Uterine smooth muscle cell (primary cell): ENCODE results near the gene ZNF787. TPM values are rescaled to one million over a fixed set of nuclear protein-coding genes. Genes with fewer than 3 reads are reported as not detected.

ENCODE experiments used
- total RNA-seq: library from RNA; depleted of rRNA; stranded (reverse); fragments of >200 nt; gene quantifications from 2 replicates; pipeline ENCODE4 v1.2.3, GENCODE V29; 2014

The ZNF787 gene
- total RNA-seq = 20.2 and 30.2 TPM in 2 replicates

DNA sequence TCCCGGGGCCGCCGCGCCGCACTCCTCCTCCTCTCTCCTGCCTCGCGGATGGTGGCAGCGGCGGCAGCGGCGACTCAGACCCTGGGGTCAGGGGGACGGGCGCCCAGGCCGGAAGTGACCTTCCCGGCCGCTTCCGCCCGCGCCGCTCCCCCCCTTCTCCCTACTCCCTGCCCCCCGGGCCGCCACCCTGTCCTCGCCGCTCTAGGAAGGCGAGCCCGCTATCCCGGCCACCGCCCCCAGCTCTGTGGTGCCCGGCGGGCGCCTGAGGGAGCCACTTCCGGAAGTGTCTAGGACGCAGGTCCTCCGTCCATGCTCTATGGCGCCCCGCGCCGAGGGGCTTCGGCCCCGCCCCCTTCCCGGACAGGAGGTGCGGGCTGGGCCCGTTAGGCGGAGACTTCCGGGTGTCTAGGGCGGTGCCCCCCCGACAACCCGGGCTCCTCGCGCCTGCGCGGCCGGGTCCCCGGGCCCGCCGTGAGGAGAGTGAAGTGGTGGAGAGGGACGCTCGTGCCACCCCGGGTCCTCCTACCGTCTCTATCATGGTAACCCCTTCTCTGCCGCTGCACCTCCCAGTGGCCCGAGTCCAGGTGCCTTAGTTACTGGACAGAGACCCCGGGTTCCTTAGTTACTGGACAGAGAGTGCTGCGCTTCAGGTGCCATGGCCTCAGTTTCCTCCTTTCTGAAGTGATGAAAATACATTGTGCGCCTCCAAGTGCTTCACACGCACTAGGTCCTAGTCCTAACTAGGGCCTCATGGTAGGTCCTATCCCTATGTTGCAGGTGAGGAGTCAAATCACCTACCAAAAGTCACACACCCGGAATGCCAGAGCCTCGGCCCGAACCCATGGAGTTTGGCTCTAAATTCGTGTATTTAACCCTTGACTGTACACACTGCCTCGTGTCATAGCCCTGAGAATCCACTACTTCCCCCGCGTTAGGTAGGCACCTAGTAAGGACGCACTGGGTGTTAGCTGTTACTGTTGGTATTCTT is at the start of gene ZNF787:
Gene ZNF787, minus strand, starts transcription at position 116 of the 988 bp plus-strand sequence. CDS start 18,078 bp downstream, outside the sequence.

DNA sequence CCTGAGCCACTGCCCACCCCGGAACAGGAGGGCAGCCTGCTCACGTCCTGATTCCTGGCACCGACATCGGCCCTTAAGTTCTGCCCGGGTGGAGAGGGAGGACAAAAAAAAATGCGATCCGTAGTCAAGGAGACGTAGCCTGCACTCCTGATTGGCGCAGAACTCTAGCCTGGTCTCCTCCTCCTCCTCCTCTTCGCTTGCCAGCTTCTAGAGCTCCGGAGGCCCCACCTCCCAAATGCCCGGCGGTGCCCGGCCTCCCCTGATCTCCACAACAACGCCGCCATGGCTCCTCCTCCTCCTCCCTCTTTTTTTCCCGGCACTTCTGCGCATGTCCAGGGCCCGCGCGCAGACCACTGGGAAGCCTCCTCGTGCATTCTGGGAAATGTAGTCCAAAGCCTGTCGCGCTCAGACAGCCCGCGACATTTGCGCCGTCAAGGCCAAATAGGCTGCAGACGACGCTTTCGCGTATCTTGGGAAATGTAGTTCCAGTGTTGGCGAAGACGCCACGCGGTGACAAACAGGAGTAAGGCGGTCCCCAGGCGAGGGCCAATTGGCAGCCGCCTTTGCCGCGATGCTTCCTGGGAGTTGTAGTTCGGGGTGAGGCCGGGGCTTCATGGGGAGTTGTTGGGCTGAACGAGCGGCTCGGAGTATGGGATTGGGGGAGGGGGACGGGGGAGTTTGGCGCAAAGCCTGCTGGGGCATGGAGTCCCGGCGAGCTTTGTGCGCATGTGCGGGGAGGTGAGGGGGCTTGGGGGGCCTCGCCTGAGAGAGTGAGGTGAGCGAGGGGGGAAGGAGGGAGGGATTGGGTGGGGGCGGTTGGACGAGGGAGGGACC is 19.7 kb upstream of the ZNF787 start, which contains the start of gene ZNF444:
Gene ZNF444, plus strand, starts transcription at position 705 of the 834 bp plus-strand sequence. CDS start 5,625 bp downstream, outside the sequence.

Other genes starting within 250 kb of the ZNF787 start
- not detected in 2 replicates for gene NLRP13, start 189.0 kb downstream of the ZNF787 start, total RNA-seq
- gene NLRP8, start 173.5 kb downstream of the ZNF787 start, total RNA-seq = not detected in 2 replicates
- not detected in 2 replicates for gene NLRP5, start 134.5 kb downstream of the ZNF787 start, total RNA-seq
- gene ZNF444, start 20.0 kb upstream of the ZNF787 start, total RNA-seq = 12.9 and 13.9 TPM in 2 replicates
- gene GALP, start 54.7 kb upstream of the ZNF787 start, total RNA-seq = not detected in 2 replicates
- gene ZSCAN5B, start 76.5 kb upstream of the ZNF787 start, total RNA-seq = not detected in 2 replicates
- gene ZSCAN5C, start 81.0 kb upstream of the ZNF787 start, total RNA-seq = under 0.01 TPM in 1 of 2 replicates, not detected in the other
- gene EDDM13, start 151.5 kb upstream of the ZNF787 start, total RNA-seq = not detected in 2 replicates
- 5.1 and 5.9 TPM in 2 replicates for gene ZSCAN5A, start 193.5 kb upstream of the ZNF787 start, total RNA-seq